Nephron (organoid): ENCODE data around the gene SURF4.

ENCODE experiments used
- H3K27ac Mint-ChIP-seq, 3 experiments: 2 replicates each; pipeline ENCODE4 v1.8.0; 2020; ENCODE audit warnings: mixed read lengths in 3 of 3, mild to moderate bottlenecking in 2 of 3, moderate library complexity in 1 of 3
- H3K27me3 Mint-ChIP-seq: 2 replicates; pipeline ENCODE4 v1.8.0; 2021; ENCODE audit warnings: low read depth, mild to moderate bottlenecking, moderate library complexity, mixed read lengths
- H3K36me3 Mint-ChIP-seq: 2 replicates; pipeline ENCODE4 v1.8.0; 2020; ENCODE audit warnings: low read depth, mixed read lengths
- H3K4me1 Mint-ChIP-seq: 2 replicates; pipeline ENCODE4 v1.8.0; 2020; ENCODE audit warnings: mixed read lengths
- H3K4me3 Mint-ChIP-seq, 3 experiments: 2 replicates each; pipeline ENCODE4 v1.8.0; 2020; ENCODE audit warnings: mild to moderate bottlenecking in 3 of 3, mixed read lengths in 3 of 3, moderate library complexity in 2 of 3
- H3K9me3 Mint-ChIP-seq: 2 replicates; pipeline ENCODE4 v1.8.0; 2020; ENCODE audit warnings: mixed read lengths
- CTCF ChIP-seq, 3 experiments: fragments of 200-600 bp; sonication (generic); IDR thresholded peaks; one replicate each; pipeline ENCODE4 v1.5.0; 2021; ENCODE audit warnings: antibody characterized with exemption in 3 of 3; ENCODE audit not compliant: unreplicated experiment in 3 of 3

SURF4 gene

GRCh38 chr9:133346021-133346785 is 29.7 kb downstream of the SURF4 start:
- Mint-ChIP-seq H3K27ac (peak overlapping the region; percentile 70 to 84 (median 77)), H3K4me3 (peak overlapping the region; percentile 87 to 99 (median 94)), H3K4me1 (peaks cover 39% of the 10 kb centered on the region), H3K27me3 (no peaks in the 10 kb centered on the region), H3K9me3 (no peaks in the 10 kb centered on the region), H3K36me3 (peaks cover 32% of the 10 kb centered on the region)
- no peak for TF ChIP-seq CTCF (IDR thresholded peaks at IDR 0.05; ENCODE audit: unreplicated experiment in 3 of 3)

GRCh38 chr9:133345596-133345995 is 30.3 kb downstream of the SURF4 start:
- H3K4me1 Mint-ChIP-seq: peaks cover 41% of the 10 kb centered on the region
- H3K9me3 Mint-ChIP-seq: no peaks in the 10 kb centered on the region
- no peak for TF ChIP-seq CTCF (IDR thresholded peaks at IDR 0.05; ENCODE audit: unreplicated experiment in 3 of 3)
- H3K27ac Mint-ChIP-seq: no peak overlapping the region
- H3K4me3 Mint-ChIP-seq: peak overlapping the region; percentile 13 to 87 (median 19)
- no peaks in the 10 kb centered on the region for H3K27me3 Mint-ChIP-seq
- H3K36me3 Mint-ChIP-seq: peaks cover 32% of the 10 kb centered on the region

GRCh38 chr9:133344979-133345378 is 30.9 kb downstream of the SURF4 start:
- H3K36me3 Mint-ChIP-seq: peaks cover 32% of the 10 kb centered on the region
- TF ChIP-seq CTCF (IDR thresholded peaks at IDR 0.05; ENCODE audit: unreplicated experiment in 3 of 3): no peak
- peak overlapping the region in 1 of 3 experiments; percentile 19 for H3K4me3 Mint-ChIP-seq
- no peak overlapping the region for H3K27ac Mint-ChIP-seq
- no peaks in the 10 kb centered on the region for H3K9me3 Mint-ChIP-seq
- peaks cover 43% of the 10 kb centered on the region for H3K4me1 Mint-ChIP-seq
- no peaks in the 10 kb centered on the region for H3K27me3 Mint-ChIP-seq

- no peaks in the 10 kb centered on the region for H3K9me3 Mint-ChIP-seq
- H3K27ac Mint-ChIP-seq: no peak overlapping the region
- H3K36me3 Mint-ChIP-seq: peaks cover 33% of the 10 kb centered on the region
- no peak overlapping the region for H3K4me3 Mint-ChIP-seq
- peaks cover 38% of the 10 kb centered on the region for H3K4me1 Mint-ChIP-seq
- H3K27me3 Mint-ChIP-seq: no peaks in the 10 kb centered on the region
- TF ChIP-seq CTCF (IDR thresholded peaks at IDR 0.05; ENCODE audit: unreplicated experiment in 3 of 3): no peak
Observed at GRCh38 chr9:133344071-133344470, 31.8 kb downstream of the SURF4 start.

- Mint-ChIP-seq H3K27ac (no peak overlapping the region), H3K4me1 (peaks cover 26% of the 10 kb centered on the region), H3K4me3 (no peak overlapping the region), H3K9me3 (no peaks in the 10 kb centered on the region), H3K36me3 (peaks cover 30% of the 10 kb centered on the region), H3K27me3 (no peaks in the 10 kb centered on the region)
- no peak for TF ChIP-seq CTCF (IDR thresholded peaks at IDR 0.05; ENCODE audit: unreplicated experiment in 3 of 3)
Observed at GRCh38 chr9:133342570-133342969, 33.3 kb downstream of the SURF4 start.

- no peak for TF ChIP-seq CTCF (IDR thresholded peaks at IDR 0.05; ENCODE audit: unreplicated experiment in 3 of 3)
- Mint-ChIP-seq H3K27me3 (no peaks in the 10 kb centered on the region), H3K4me3 (peak overlapping the region in 1 of 3 experiments; percentile 31), H3K9me3 (no peaks in the 10 kb centered on the region), H3K4me1 (peaks cover 24% of the 10 kb centered on the region), H3K36me3 (peaks cover 30% of the 10 kb centered on the region), H3K27ac (no peak overlapping the region)
Observed at GRCh38 chr9:133342069-133342406, 33.8 kb downstream of the SURF4 start.
